ENCODE data around the gene CKAP2L.

DNA sequence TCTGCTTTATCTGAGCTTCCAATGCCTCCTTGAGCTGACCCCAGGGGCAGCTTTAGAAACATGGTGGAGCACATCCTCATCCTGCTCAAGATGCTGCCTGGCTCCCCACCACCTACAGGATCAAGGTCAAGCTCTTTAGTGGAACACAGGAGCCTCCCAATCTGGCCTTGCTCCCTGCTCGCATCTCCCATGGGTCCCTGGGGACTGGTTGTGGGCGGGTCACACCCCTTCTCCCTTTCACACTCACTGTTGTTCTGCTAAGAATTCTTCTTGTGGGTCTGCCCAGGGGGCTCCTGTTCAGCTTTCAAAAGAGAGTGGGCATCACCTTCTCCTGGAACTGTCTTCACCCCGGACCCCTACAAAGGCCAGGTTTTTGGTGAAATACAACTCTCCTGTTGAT is 51.9 kb downstream of the CKAP2L start:
- TF ChIP-seq, protein P1, sequence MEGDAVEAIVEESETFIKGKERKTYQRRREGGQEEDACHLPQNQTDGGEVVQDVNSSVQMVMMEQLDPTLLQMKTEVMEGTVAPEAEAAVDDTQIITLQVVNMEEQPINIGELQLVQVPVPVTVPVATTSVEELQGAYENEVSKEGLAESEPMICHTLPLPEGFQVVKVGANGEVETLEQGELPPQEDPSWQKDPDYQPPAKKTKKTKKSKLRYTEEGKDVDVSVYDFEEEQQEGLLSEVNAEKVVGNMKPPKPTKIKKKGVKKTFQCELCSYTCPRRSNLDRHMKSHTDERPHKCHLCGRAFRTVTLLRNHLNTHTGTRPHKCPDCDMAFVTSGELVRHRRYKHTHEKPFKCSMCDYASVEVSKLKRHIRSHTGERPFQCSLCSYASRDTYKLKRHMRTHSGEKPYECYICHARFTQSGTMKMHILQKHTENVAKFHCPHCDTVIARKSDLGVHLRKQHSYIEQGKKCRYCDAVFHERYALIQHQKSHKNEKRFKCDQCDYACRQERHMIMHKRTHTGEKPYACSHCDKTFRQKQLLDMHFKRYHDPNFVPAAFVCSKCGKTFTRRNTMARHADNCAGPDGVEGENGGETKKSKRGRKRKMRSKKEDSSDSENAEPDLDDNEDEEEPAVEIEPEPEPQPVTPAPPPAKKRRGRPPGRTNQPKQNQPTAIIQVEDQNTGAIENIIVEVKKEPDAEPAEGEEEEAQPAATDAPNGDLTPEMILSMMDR (conservative IDR thresholded peaks at IDR 0.05; ENCODE audit: low read length) = no peak
- no peak for TF ChIP-seq EZH2phosphoT487 (IDR thresholded peaks at IDR 0.05; ENCODE audit: borderline replicate concordance)

Measured in Loucy (cell line).